Lower leg skin (tissue), 4 donors: Measurements from ENCODE around the gene TRMT2A. TPM values are rescaled to one million over a fixed set of nuclear protein-coding genes. Genes with fewer than 3 reads are reported as not detected.

ENCODE experiments used
- DNase-seq, 2 donors: peaks; one replicate each; pipeline ENCODE4 v3.0.0-alpha.2; 2019; ENCODE audit warnings: low spot score in 2 of 2
- H3K4me3 ChIP-seq: fragments of 200-600 bp; sonication (generic); 2 replicates; pipeline ENCODE4 v1.5.1; 2017; ENCODE audit warnings: mild to moderate bottlenecking, low read depth; ENCODE audit not compliant: poor library complexity, severe bottlenecking
- CTCF ChIP-seq, 3 donors: fragments of 450-650 bp; IDR thresholded peaks; one replicate each; pipeline ENCODE4 v1.5.1; 2016; ENCODE audit warnings: antibody characterized with exemption in 3 of 3, mild to moderate bottlenecking in 3 of 3, moderate library complexity in 2 of 3
- POLR2A ChIP-seq, 2 donors: fragments of 450-650 bp; IDR thresholded peaks; one replicate each; pipeline ENCODE4 v1.6.1; 2016 to 2017; ENCODE audit warnings: antibody characterized with exemption in 2 of 2, mild to moderate bottlenecking in 1 of 2, moderate library complexity in 1 of 2
- WGBS, 2 donors: methylation state at CpG; one replicate each; pipeline ENCODE4 v1.1.5; 2018; 5-methylcytosine and 5-hydroxymethylcytosine counted together
- intact Hi-C: fragments of 100-400 bp; cut with DNase I; formaldehyde crosslinking; loops from one replicate; pipeline ENCODE4 v1.15.0; 2023; ENCODE audit warnings: low total_unique reads
- total RNA-seq, 4 donors: library from RNA; depleted of rRNA; stranded (reverse); fragments of >200 nt; gene quantifications; one replicate each; pipeline ENCODE4 v1.1.0, GENCODE V29; 2016

The TRMT2A gene
- total RNA-seq, 4 donors from 2014 or later = 41.6 to 97.5 (median 52.8) TPM

- 83 to 87% methylated on average over 34 to 35 of the region's 36 CpGs for WGBS, 2 donors
- no peak overlapping the region for H3K4me3 ChIP-seq
- no peak for DNase-seq
- TF ChIP-seq POLR2A (IDR thresholded peaks at IDR 0.05) (no peak), CTCF (IDR thresholded peaks at IDR 0.05) (no peak)
- intact Hi-C loops = no loop called here
These were observed 2.2 kb downstream of the TRMT2A start for GRCh38 chr22:20114506-20115475.

- 79 to 85% methylated on average over 17 to 18 of the region's 19 CpGs for WGBS, 2 donors
- no peak overlapping the region for H3K4me3 ChIP-seq
- intact Hi-C loops = no loop called here
- DNase-seq = no peak
- no peak for TF ChIP-seq POLR2A (IDR thresholded peaks at IDR 0.05)
- TF ChIP-seq CTCF (IDR thresholded peaks at IDR 0.05) = no peak
These were observed 3.3 kb downstream of the TRMT2A start for GRCh38 chr22:20113551-20114310.

DNA sequence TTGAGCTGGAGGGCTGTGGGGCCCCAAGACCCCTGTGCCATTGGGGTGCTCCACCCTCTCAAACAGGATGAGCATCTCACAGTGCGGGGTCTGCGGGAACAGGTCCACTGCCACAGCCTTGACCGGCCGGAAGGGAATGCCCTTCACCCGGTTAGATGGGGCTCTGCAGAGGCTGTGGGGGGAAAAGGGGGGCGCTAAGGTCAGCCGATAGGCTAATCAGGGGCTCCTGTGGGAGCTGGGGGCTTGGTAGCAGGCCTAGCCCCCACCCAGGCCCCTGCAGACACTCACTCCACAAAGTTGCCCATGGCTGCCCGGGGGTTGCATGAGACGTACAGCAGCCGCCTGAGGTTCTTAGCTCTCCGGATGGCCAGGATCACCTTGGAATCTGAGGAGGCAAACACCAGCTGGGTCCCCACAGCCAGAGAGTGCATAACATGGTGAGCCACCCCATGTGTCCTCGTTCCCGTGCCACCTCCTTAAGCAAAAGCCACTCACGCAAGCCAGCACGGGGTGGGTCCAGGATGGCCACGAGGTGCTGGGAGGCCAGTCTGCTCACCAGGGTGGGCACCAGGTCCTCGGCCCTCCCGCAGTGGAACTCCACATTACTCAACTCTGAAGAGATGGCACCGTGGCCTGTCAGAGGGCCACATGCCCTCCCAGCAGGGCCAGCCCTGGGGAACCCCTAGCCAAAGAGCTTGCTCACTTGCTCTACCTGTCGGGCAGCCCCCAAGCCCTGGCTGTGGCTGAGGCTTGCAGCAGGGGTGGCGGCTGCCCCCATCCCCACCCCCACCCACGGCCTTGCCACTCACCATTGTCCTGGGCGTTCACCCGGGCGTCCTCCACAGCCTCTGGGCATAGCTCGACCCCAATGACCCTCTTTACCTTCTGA lies 4.2 kb downstream of the TRMT2A start:
- H3K4me3 ChIP-seq = no peak overlapping the region
- 73 to 81% methylated on average over 23 to 26 of the region's 26 CpGs for WGBS, 2 donors
- no peak for DNase-seq
- TF ChIP-seq CTCF (IDR thresholded peaks at IDR 0.05) (no peak), POLR2A (IDR thresholded peaks at IDR 0.05) (no peak)
- intact Hi-C loops = no loop called here

DNA sequence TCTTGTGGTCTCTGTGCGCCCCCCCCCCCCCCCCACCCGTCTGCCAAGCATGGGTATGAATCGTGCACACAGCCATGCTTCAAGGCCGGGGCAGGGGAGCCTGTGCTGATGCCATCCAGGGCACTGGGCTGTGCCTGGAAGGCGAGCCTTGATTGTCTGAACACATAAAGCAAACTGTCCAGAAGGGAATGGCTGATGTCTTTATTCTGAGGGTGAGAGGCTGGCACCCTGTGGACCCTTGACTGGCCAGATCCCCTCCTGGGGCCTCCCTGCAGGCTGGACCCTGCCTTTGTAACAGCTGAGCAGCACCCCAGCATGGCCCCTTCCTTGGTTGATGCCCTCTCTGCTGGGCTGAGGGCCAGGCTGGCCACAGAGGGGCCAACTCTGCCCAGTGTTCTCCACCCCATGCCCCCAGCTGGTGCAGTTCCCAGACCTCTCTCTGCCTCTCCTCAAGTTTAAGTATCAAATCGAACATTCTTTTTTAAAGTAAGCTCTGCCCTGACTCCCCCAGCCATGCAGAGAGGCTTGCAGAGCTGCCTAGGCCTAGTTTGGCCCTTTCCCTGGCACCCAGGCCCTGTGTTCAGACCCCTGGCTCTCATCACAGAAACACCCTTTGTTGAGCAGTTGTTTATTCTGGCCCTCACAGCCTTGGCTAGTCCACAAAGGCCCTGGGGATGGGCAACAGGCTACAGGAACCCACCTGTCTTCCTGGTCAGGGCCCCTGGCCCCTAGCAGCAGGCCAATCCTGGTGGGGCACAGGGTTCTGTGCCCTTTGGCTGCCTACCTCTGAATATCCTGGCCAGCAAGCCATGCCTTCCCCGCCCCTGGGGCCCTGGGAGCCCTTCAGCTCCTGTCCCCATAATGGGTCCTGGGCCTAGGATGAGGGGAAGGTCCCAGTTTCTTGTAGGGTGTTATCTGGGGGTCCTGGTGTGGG lies 5.1 kb downstream of the TRMT2A start:
- TF ChIP-seq CTCF (IDR thresholded peaks at IDR 0.05) = no peak
- no peak for TF ChIP-seq POLR2A (IDR thresholded peaks at IDR 0.05)
- WGBS, 2 donors = 76 to 84% methylated on average over 7 of the region's 7 CpGs
- DNase-seq = no peak
- intact Hi-C loops = no loop called here
- no peak overlapping the region for H3K4me3 ChIP-seq
